Mesodermal cell (in vitro differentiated cells): Measurements from ENCODE around the gene PSKH1.

ENCODE experiments used
- H3K27ac ChIP-seq: 2 replicates; pipeline ENCODE4 v1.7.0; 2013; ENCODE audit warnings: mild to moderate bottlenecking, low read depth, low read length, moderate library complexity; ENCODE audit not compliant: severe bottlenecking
- H3K36me3 ChIP-seq: 2 replicates; pipeline ENCODE4 v1.7.1; 2013; ENCODE audit warnings: mild to moderate bottlenecking, low read length, moderate library complexity; ENCODE audit not compliant: control insufficient read depth, insufficient read depth
- H3K4me1 ChIP-seq: one replicate; pipeline ENCODE4 v1.7.1; 2013; ENCODE audit warnings: mild to moderate bottlenecking, low read length; ENCODE audit not compliant: insufficient read depth, control insufficient read depth, poor library complexity, severe bottlenecking
- H3K4me3 ChIP-seq: 2 replicates; pipeline ENCODE4 v1.7.0; 2013; ENCODE audit warnings: low read length, control low read depth, mild to moderate bottlenecking; ENCODE audit not compliant: insufficient read depth, poor library complexity, severe bottlenecking; ENCODE audit errors: extremely low read depth
- H3K9me3 ChIP-seq: 2 replicates; pipeline ENCODE4 v1.7.1; 2013; ENCODE audit warnings: mild to moderate bottlenecking, low read length, moderate library complexity; ENCODE audit not compliant: control insufficient read depth
- WGBS, 2 experiments: methylation state at CpG; one replicate each; pipeline ENCODE4 v1.1.5; 2013; ENCODE audit warnings: missing lambda C conversion rate in 2 of 2; ENCODE audit not compliant: insufficient coverage in 2 of 2; 5-methylcytosine and 5-hydroxymethylcytosine counted together

PSKH1 gene

DNA sequence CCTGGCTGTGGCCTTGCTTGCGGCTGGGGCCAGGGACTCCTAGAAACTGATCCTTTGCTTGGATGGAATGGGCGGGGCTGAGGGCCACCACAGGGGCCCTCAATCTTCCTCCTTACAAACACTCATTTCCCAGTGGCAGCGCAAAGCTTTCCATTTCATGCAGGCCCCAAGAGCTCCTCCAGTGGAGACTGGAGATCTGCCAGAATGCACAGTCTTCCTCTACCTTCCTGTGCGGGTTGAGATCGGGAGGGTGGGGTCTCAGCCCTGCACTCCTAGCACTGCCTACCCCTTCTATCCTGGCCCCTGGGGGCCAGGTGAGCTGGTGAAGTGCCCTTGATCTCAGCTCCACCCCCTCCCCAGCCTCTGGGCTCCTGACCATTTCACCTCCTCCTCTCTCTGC is 6.7 kb upstream of the PSKH1 start:
- no peaks in the 10 kb centered on the region for H3K9me3 ChIP-seq
- H3K36me3 ChIP-seq = peaks cover 48% of the 10 kb centered on the region
- 83 to 96% methylated on average over 4 of the region's 5 CpGs for WGBS, 2 experiments
- H3K27ac ChIP-seq = no peak overlapping the region
- no peak overlapping the region for H3K4me3 ChIP-seq
- H3K4me1 ChIP-seq = peaks cover 9% of the 10 kb centered on the region

DNA sequence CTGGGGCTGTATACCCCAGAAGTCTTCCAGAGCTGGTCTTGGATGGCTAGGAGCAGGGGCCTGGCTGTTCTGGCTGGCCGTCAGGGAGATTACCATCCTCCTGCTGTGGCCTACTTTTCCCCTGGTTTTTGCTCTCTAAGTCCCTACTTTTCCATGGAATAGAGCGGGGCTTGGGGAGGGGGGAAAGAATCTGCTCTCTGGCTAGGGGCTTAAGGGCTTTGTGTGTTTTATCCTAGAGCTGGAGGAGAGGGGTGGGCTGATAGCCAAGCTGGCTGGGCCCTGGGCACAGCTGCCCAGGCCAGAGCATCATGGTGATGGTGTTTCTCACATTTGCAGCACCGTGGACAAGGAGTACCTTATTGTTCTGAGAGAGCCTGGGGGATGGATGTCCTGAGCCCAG is 4.7 kb upstream of the PSKH1 start:
- Histone ChIP-seq H3K9me3 (no peaks in the 10 kb centered on the region), H3K4me3 (no peak overlapping the region), H3K4me1 (peaks cover 9% of the 10 kb centered on the region), H3K36me3 (peaks cover 33% of the 10 kb centered on the region), H3K27ac (no peak overlapping the region)
- 95% methylated on average over 3 of the region's 3 CpGs; no CpG with 5 or more reads in 1 of the 2 experiments for WGBS, 2 experiments

DNA sequence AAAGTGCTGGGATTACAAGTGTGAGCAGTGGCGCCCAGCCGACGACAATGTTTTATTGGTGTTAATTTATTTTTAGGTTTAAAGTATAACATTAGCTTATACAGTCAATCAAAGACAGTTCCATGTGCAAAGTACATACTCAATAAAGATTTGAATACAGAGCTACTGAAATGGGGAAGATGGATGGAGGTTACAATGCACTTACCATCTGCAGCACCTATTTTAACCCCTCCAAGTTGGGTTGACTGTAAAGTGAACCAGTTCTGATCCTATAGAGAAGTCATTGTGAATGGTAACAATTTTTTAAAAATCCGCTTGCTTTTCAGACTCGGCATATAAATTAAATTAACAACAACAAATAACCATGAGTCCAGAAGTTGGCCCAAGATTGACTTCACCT is 679 bp upstream of the PSKH1 start:
- Histone ChIP-seq H3K4me1 (peaks cover 6% of the 10 kb centered on the region), H3K27ac (no peak overlapping the region), H3K36me3 (peaks cover 4% of the 10 kb centered on the region), H3K4me3 (peak overlapping the region; percentile 93), H3K9me3 (no peaks in the 10 kb centered on the region)
- 70% methylated on average over 2 of the region's 5 CpGs; no CpG with 5 or more reads in 1 of the 2 experiments for WGBS, 2 experiments

DNA sequence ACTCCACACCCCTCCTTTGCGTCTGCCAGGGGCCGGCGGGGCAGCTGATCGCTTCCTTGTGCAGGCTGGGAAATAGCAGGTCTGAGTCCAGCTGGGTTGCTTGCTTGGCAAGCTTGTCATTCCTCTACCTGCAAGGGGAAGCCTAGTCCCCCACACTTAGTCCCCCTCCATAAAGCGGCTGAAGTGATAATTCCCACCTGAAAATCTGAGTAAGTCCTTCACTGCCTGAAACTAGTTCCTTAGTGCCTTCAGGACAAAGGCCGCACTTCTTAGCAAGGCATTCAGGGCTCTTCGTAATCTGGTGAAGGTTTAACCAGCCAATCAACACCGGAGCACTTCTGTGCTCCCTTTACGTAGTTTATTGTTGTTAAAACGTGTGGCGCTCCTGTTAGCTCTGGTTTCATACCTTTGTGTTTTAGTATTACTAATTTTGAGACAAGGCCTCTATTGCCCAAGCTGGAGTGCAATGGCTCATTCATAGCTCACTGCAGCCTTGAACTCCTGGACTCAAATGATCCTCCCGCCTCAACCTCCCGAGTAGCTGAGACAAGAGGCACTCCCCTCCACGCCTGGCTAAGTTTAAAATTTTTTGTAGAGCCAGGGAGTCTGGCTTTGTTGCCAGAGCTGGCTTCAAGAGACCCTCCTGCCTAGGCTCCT is 817 bp downstream of the PSKH1 start:
- peak overlapping the region; percentile 89 for H3K27ac ChIP-seq
- peaks cover 6% of the 10 kb centered on the region for H3K4me1 ChIP-seq
- peak overlapping the region; percentile 93 for H3K4me3 ChIP-seq
- H3K36me3 ChIP-seq = peaks cover 4% of the 10 kb centered on the region
- H3K9me3 ChIP-seq = no peaks in the 10 kb centered on the region
- WGBS, 2 experiments = 55 to 64% methylated on average over 8 to 9 of the region's 14 CpGs

DNA sequence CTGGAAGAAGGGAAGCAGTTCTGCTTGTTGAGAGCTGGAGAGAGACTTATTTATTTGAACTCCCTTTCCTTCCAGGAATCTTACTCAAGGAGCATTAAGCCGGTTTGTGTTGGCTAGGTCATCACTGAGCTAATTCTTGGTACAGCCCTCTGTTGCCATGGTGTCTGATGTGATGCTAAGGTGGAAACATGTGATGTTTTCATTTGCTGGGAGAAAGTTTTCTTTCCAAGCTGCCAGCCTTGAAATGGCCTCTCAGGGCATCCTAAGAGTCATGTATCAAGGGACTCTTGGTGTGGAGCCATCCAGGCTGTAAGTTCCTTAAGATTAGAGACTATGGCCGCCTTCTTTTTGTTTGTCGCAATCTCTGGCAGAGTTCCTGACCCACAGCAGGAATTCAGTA is 4.2 kb downstream of the PSKH1 start:
- no peak overlapping the region for H3K4me3 ChIP-seq
- H3K9me3 ChIP-seq = no peaks in the 10 kb centered on the region
- H3K27ac ChIP-seq = no peak overlapping the region
- H3K4me1 ChIP-seq = peaks cover 8% of the 10 kb centered on the region
- peaks cover 8% of the 10 kb centered on the region for H3K36me3 ChIP-seq
- 94 to 100% methylated on average over 2 of the region's 3 CpGs for WGBS, 2 experiments

DNA sequence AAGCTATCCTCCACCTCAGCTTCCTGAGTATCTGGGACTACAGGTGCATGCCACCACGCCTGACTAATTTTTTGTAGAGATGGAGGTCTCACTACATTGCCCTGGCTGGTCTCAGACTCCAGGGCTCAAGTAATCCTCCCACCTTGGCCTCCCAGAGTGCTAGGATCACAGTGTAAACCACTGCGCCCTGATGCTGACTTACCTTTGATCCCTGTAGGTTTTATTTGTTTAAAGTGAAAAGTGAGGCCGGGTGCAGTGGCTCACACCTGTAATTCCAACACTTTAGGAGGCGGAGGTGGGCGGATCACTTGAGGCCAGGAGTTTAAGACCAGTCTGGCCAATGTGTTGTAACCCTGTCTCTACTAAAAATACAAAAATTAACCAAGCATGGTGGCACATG is 8.7 kb downstream of the PSKH1 start:
- WGBS, 2 experiments = 83 to 100% methylated on average over 1 to 2 of the region's 5 CpGs
- Histone ChIP-seq H3K4me1 (peaks cover 3% of the 10 kb centered on the region), H3K36me3 (peaks cover 23% of the 10 kb centered on the region), H3K4me3 (no peak overlapping the region), H3K27ac (no peak overlapping the region), H3K9me3 (no peaks in the 10 kb centered on the region)

DNA sequence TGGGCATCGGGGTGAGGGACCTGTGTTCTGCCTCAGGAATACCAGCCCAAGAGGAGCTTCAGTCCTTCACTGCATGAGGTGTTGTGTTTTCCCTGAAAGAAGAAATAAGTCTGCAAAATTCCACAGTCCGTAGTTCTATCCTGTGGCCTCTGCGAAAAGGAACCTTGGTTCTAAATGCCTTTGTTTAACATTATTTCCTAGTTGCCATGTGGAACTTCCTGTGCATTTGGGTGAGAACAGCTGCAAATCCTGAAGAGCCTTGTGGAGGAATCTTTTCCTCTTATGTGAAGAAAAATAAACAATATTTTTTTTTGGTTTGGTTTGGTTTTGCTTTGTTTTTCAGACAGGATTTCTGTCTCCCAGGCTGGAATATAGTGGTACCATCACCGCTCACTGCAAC is 9.8 kb downstream of the PSKH1 start:
- Histone ChIP-seq H3K4me1 (peaks cover 3% of the 10 kb centered on the region), H3K36me3 (peaks cover 20% of the 10 kb centered on the region), H3K4me3 (no peak overlapping the region), H3K9me3 (no peaks in the 10 kb centered on the region), H3K27ac (peak overlapping the region; percentile 1)
- 97 to 100% methylated on average over 3 to 4 of the region's 4 CpGs for WGBS, 2 experiments

DNA sequence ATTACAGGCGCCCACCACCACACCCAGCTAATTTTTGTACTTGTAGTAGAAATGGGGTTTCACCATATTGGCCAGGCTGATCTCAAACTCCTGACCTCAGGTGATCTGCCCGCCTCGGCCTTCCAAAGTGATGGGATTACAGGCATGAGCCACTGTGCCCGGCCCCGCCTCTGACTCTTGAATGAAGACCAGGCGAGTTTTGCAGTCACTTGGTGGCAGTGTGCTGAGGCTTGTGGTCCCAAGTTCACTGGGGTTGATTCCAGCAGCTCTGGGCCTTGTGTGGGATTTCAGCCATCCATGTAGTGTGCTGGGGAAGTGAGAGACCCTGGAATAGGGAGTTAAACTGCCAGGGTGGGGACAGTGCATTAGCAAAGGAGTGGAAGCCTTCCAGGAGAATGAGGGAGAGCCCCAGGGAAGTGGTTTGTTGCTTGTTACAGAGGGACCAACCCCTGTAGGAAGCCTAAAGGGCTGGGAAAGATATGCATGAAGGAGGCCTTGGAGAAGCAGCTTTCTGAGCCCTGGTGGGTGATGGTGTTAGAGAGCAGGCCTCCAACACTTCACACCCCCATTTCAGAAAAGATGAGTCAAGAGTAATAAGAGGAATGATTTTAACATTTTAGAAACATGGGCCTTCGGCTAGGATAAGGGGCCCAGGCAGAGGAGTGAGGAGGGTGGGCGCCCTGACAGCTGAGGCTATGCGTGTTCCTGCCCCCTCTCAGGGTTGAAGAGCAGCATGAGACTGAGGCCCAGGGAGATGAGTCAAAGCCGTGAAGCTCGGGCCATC is 14.5 kb downstream of the PSKH1 start:
- WGBS, 2 experiments = 91 to 94% methylated on average over 10 of the region's 11 CpGs
- Histone ChIP-seq H3K36me3 (peaks cover 44% of the 10 kb centered on the region), H3K4me1 (no peaks in the 10 kb centered on the region)

DNA sequence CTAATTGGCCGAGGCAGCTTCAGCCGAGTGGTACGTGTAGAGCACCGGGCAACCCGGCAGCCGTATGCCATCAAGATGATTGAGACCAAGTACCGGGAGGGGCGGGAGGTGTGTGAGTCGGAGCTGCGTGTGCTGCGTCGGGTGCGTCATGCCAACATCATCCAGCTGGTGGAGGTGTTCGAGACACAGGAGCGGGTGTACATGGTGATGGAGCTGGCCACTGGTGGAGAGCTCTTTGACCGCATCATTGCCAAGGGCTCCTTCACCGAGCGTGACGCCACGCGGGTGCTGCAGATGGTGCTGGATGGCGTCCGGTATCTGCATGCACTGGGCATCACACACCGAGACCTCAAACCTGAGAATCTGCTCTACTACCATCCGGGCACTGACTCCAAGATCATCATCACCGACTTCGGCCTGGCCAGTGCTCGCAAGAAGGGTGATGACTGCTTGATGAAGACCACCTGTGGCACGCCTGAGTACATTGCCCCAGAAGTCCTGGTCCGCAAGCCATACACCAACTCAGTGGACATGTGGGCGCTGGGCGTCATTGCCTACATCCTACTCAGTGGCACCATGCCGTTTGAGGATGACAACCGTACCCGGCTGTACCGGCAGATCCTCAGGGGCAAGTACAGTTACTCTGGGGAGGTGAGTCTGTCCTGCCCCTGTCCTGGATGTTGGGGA is 16.1 kb downstream of the PSKH1 start:
- no peak overlapping the region for H3K4me3 ChIP-seq
- H3K36me3 ChIP-seq = peaks cover 35% of the 10 kb centered on the region
- no peaks in the 10 kb centered on the region for H3K9me3 ChIP-seq
- WGBS, 2 experiments = 96 to 97% methylated on average over 34 to 36 of the region's 36 CpGs
- H3K4me1 ChIP-seq = no peaks in the 10 kb centered on the region
- no peak overlapping the region for H3K27ac ChIP-seq

More for the DNA sequence above, 14.5 kb downstream of the PSKH1 start:
- H3K4me3 ChIP-seq = no peak overlapping the region
- no peaks in the 10 kb centered on the region for H3K9me3 ChIP-seq
- H3K27ac ChIP-seq = no peak overlapping the region

DNA sequence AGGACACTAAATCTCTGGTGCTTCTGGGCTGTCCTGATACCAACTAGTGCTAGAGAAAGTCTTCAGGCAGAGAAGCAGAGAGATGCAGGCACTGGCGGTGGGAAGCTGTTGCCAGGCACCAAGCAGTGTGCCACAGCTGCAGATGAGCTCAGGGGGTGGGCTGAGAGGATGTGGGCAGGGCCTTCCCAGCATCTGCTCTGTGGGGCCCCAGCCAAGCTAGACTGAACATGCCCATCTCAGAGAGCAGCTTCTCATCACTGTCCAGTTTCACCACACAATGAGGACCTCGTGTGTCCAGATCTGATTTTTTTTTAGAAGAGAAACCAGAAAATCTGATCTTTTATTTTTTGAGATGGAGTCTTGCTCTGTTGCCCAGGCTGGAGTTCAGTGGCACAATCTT is 17.1 kb downstream of the PSKH1 start:
- no peaks in the 10 kb centered on the region for H3K9me3 ChIP-seq
- H3K4me3 ChIP-seq = no peak overlapping the region
- no peak overlapping the region for H3K27ac ChIP-seq
- peaks cover 35% of the 10 kb centered on the region for H3K36me3 ChIP-seq
- WGBS, 2 experiments = 90 to 100% methylated on average over 2 of the region's 2 CpGs
- peaks cover 6% of the 10 kb centered on the region for H3K4me1 ChIP-seq
